ENCODE data around the gene CRIM1.
"Not testable (repeated sequence)": the region's sequence is repeated elsewhere in the genome, so short reads cannot be mapped to it uniquely, and the experiment has no call there.

Gene CRIM1

GRCh38 chr2:36343606-36344005 lies 12.0 kb upstream of the CRIM1 start:
- no peak for DNase-seq
- in situ Hi-C loops (cut with HindIII; ENCODE audit: low pct_ligation_motif_present, low pct_unique_long_range_greater_than_20kb, low sequenced_read_pairs): no loop called here

GRCh38 chr2:36348721-36349120 lies 6.9 kb upstream of the CRIM1 start:
- no peak for DNase-seq
- in situ Hi-C loops (cut with HindIII; ENCODE audit: low pct_ligation_motif_present, low pct_unique_long_range_greater_than_20kb, low sequenced_read_pairs): no loop called here

- in situ Hi-C loops (cut with HindIII; ENCODE audit: low pct_ligation_motif_present, low pct_unique_long_range_greater_than_20kb, low sequenced_read_pairs): no loop called here
- DNase-seq: no peak
Measured at GRCh38 chr2:36351291-36351690, 4.3 kb upstream of the CRIM1 start.

DNA sequence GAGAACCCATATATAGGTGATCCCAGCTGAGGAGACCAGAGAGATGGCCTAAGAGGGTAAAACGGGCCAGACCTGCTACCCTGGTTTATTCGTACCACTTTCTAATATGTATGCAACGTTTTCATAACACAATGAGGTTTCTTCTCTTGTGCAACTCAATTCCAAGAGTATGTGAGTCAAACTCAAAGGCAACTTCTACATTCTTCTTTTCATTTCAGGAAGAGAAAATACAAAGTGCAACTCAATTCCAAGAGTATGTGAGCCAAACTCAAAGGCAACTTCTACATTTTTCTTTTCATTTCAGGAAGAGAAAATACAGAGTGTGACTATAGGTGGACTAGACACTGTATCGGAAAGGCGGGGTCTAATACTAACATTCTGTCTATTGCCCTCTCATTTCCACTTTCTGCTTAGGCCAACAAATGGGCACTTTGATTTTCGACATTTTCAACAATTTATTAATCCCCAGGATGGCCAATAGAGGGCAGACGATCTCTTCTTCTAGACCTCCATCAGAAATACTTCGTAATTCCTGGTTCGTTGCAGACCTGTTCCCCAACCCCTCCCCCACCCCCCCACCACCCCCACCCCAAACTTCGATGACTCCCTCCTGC lies 3.7 kb upstream of the CRIM1 start:
- in situ Hi-C loops (cut with HindIII; ENCODE audit: low pct_ligation_motif_present, low pct_unique_long_range_greater_than_20kb, low sequenced_read_pairs): no loop called here
- DNase-seq: peak; percentile 80

DNA sequence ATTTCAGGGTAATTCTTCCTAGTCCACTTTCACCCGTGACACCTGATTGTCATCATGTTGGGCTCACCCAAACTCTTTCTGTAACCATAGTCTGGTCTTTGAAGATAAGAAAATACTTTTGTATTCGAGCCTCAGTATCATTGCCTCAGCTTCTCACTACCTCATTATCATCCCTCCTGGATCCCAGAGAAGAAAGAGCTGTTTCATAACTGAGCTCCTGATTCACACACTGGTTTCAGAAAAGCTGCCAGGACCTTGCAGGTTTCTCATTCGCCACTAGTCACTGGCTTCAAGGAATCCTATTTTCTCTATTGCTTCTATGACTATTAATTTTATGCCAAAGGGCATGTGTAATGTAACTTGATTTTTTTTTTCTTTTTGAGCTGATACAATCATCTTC lies 2.9 kb upstream of the CRIM1 start:
- peak; percentile 83 for DNase-seq
- in situ Hi-C loops (cut with HindIII; ENCODE audit: low pct_ligation_motif_present, low pct_unique_long_range_greater_than_20kb, low sequenced_read_pairs): no loop called here

- DNase-seq: no peak
Measured at GRCh38 chr2:36354811-36355150, 797 bp upstream of the CRIM1 start.

GRCh38 chr2:36355890-36356297 lies 316 bp downstream of the CRIM1 start:
- DNase-seq: no peak
- in situ Hi-C loops (cut with HindIII; ENCODE audit: low pct_ligation_motif_present, low pct_unique_long_range_greater_than_20kb, low sequenced_read_pairs): no loop called here

More at GRCh38 chr2:36354811-36355150, 797 bp upstream of the CRIM1 start:
- in situ Hi-C loops (cut with HindIII; ENCODE audit: low pct_ligation_motif_present, low pct_unique_long_range_greater_than_20kb, low sequenced_read_pairs): no loop called here

- DNase-seq: no peak
- in situ Hi-C loops (cut with HindIII; ENCODE audit: low pct_ligation_motif_present, low pct_unique_long_range_greater_than_20kb, low sequenced_read_pairs): no loop called here
Measured at GRCh38 chr2:36356298-36356989, 866 bp downstream of the CRIM1 start.

- peak; percentile 77 for DNase-seq
Measured at GRCh38 chr2:36356990-36357846, 1.6 kb downstream of the CRIM1 start.

GRCh38 chr2:36357847-36358659 lies 2.5 kb downstream of the CRIM1 start:
- in situ Hi-C loops (cut with HindIII; ENCODE audit: low pct_ligation_motif_present, low pct_unique_long_range_greater_than_20kb, low sequenced_read_pairs): no loop called here
- DNase-seq: peak; percentile 85

More at GRCh38 chr2:36356990-36357846, 1.6 kb downstream of the CRIM1 start:
- in situ Hi-C loops (cut with HindIII; ENCODE audit: low pct_ligation_motif_present, low pct_unique_long_range_greater_than_20kb, low sequenced_read_pairs): no loop called here

DNA sequence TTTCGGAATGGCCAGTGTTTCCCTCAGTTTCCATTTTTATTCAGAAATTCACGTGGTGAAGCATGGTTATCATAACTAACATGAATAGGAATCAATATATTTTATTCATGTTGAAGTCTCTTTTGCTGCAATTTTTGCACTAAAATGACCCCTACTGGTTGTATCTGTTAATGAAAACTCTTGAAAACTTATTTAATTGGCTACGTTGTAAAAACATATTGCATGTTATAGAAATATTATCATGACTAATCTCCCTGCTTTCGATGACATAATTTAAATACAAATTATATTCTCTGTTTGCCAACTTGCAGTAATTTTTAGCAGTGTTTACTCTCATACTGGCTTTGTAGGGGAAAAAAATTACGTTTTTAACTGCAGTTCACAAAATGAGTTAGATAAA lies 3.5 kb downstream of the CRIM1 start:
- in situ Hi-C loops (cut with HindIII; ENCODE audit: low pct_ligation_motif_present, low pct_unique_long_range_greater_than_20kb, low sequenced_read_pairs): no loop called here
- no peak for DNase-seq

DNA sequence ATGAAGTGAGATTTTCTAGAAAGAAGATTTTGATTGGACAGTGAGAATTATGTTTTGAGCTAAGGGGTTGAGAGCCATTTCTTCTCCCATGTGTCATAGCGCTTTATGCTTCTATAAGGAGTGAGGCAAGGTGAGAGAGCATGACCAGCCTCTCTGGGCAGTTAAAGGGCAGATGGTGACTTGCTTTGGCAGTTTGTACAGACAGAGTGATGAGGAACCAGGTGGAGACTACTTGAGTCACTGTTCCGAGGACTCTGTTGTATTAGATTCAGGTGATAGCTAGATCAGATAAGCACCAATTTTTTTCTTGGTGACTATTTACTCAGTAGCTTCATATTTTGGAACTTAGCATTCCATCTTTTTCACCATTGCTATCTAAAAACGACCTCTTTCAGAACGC lies 4.5 kb downstream of the CRIM1 start:
- in situ Hi-C loops (cut with HindIII; ENCODE audit: low pct_ligation_motif_present, low pct_unique_long_range_greater_than_20kb, low sequenced_read_pairs): no loop called here
- DNase-seq: no peak

DNA sequence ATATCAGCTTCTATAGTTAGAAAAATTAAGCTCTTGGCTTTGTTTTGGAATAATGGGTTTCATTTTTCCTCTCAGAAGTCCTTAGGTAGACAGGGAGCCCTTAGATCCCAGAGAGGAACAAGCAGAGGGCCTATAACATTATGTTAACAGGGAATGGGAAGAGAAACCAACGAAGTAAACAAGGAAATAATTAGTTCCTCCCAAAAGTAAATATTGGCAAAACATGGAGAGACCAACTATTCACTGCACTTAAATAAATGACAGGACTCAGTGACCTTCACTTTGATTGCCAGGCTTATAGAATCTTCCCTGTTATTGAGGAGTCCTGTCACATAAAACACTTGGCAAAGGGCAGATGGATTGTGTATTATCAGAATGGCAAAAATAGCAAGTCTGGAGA lies 5.3 kb downstream of the CRIM1 start:
- DNase-seq: no peak
- in situ Hi-C loops (cut with HindIII; ENCODE audit: low pct_ligation_motif_present, low pct_unique_long_range_greater_than_20kb, low sequenced_read_pairs): no loop called here

DNA sequence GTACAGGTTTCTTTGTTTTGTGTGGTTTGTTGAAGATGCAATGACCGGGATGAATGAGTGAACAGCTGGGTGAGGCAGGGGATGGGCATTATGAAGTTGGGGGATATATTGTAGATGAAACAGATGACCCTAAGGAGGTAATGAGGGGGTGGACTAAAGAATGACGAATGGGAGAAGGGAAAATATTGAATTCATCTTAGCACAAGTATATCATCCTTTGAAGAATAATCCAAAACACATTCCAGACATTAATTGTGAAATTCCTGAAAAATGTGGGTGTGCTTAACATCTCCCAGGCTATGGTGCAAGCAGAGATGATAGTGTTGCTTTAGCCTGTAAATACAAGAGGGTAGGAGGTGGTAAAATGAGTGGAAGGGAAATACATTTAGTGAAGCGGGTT lies 5.8 kb downstream of the CRIM1 start:
- no peak for DNase-seq
- in situ Hi-C loops (cut with HindIII; ENCODE audit: low pct_ligation_motif_present, low pct_unique_long_range_greater_than_20kb, low sequenced_read_pairs): no loop called here

GRCh38 chr2:36362291-36362690 lies 6.7 kb downstream of the CRIM1 start:
- in situ Hi-C loops (cut with HindIII; ENCODE audit: low pct_ligation_motif_present, low pct_unique_long_range_greater_than_20kb, low sequenced_read_pairs): no loop called here
- peak; percentile 21 for DNase-seq

DNA sequence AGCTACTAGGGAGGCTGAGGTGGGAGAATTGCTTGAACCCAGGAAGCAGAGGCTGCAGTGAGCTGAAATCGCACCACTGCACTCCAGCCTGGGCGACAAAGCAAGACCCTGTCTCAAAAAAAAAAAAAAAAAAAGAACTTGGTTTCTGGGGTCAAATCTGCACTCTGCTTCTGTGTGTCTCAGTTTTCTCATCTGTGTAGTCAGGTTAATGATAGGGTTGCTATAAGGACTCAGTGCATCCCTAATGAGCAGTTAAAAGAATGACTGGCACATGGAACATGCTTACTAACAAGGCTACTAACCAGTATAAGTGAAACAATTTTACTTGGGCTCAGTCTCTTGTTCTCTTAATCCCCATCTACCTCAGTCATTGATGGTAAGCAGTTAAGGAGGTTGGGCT lies 7.5 kb downstream of the CRIM1 start:
- in situ Hi-C loops (cut with HindIII; ENCODE audit: low pct_ligation_motif_present, low pct_unique_long_range_greater_than_20kb, low sequenced_read_pairs): not testable (repeated sequence)

DNA sequence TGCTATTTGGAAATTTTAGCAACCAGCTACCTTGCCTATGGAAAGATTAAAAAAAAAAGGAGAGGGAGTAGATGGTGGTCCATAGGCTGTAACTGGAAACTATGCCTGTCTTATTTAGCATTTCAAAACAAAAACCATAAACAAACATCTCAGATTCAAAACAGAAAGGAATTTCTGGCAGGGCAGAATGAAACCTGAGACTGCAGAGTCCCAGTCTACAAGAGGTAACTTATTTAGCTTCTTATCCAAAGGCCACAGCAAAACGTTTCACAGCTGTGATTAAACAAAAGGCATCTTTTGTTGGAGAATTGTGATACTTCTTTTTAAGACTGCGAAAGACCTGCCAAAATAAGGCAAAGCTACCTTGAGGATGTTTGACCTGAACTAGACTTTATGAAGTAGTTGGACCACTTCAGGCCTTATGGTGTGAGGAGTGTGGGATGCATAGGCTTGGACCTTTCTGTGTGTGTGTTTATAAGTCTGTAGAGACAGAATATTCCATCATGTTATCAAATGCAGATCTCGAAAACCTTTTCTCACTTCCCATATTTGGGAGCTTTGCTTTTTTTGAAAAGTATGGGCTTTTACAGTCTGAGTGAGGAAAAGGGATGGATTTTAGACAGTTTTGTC lies 11.0 kb downstream of the CRIM1 start:
- DNase-seq: peak; percentile 27
- in situ Hi-C loops (cut with HindIII; ENCODE audit: low pct_ligation_motif_present, low pct_unique_long_range_greater_than_20kb, low sequenced_read_pairs): no loop called here

More for the DNA sequence above, 7.5 kb downstream of the CRIM1 start:
- DNase-seq: peak; percentile 7

DNA sequence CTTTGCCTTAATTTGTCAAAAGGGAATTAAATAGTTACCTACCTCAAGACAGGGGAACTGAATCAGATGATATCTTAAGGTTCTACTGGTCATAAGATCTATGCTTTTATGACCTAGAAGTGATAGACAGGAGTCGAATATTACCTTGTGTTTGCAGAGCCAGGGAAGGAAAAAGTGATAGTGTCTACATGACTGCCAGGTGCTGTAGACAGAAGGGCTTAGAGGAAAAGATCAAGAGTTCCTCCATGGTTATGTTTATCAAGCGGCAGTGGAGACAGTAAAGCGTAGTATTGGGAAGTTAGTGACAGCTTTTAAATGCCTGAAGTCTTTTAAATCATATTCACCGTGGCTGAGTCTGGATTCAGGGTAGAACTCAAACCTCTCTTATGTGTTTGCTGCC lies 11.9 kb downstream of the CRIM1 start:
- in situ Hi-C loops (cut with HindIII; ENCODE audit: low pct_ligation_motif_present, low pct_unique_long_range_greater_than_20kb, low sequenced_read_pairs): no loop called here
- DNase-seq: no peak
